HepG2 (cell line): ENCODE measurements around the gene SYCP2L. TPM values are rescaled to one million over a fixed set of nuclear protein-coding genes. Genes with fewer than 3 reads are reported as not detected.

Source experiments
- ARID5B ChIP-seq: IDR thresholded peaks from 2 replicates; pipeline ENCODE4 v1.4.0; 2020; ENCODE audit warnings: mild to moderate bottlenecking, missing genetic modification reagents
- EED ChIP-seq: sonication (generic); formaldehyde crosslinking; IDR thresholded peaks from 2 replicates; pipeline ENCODE4 v1.5.0; 2020; ENCODE audit warnings: mild to moderate bottlenecking, missing genetic modification reagents
- ELF4 ChIP-seq: sonication (generic); formaldehyde crosslinking; IDR thresholded peaks from 2 replicates; pipeline ENCODE4 v1.5.0; 2020; ENCODE audit warnings: missing genetic modification reagents, mild to moderate bottlenecking, moderate library complexity, borderline replicate concordance
- GABPB1 ChIP-seq: IDR thresholded peaks from 2 replicates; pipeline ENCODE4 v1.6.1; 2016; ENCODE audit warnings: mild to moderate bottlenecking, missing genetic modification reagents, moderate library complexity, missing compliant biosample characterization
- HNF4A ChIP-seq: sonication (generic); formaldehyde crosslinking; IDR thresholded peaks from 2 replicates; pipeline ENCODE4 v1.4.0; 2020; ENCODE audit warnings: missing genetic modification reagents
- HOXA5 ChIP-seq: sonication (generic); formaldehyde crosslinking; IDR thresholded peaks from 2 replicates; pipeline ENCODE4 v1.4.0; 2020; ENCODE audit warnings: missing genetic modification reagents
- MBNL3 ChIP-seq: fragments of 250-450 bp; sonication (Bioruptor Pico); conservative IDR thresholded peaks from 2 replicates; pipeline ENCODE4 v1.8.0; 2022; ENCODE audit warnings: mild to moderate bottlenecking, inconsistent platforms
- NCOA1 ChIP-seq: sonication (generic); formaldehyde crosslinking; IDR thresholded peaks from 2 replicates; pipeline ENCODE4 v1.9.0; 2021; ENCODE audit warnings: missing genetic modification reagents
- PHB2 ChIP-seq: fragments of 450-650 bp; IDR thresholded peaks from 2 replicates; pipeline ENCODE4 v1.6.1; 2018; ENCODE audit not compliant: partially characterized antibody
- PHF8 ChIP-seq: sonication (generic); formaldehyde crosslinking; IDR thresholded peaks from 2 replicates; pipeline ENCODE4 v1.5.0; 2020; ENCODE audit warnings: missing genetic modification reagents
- RAD51 ChIP-seq: fragments of 450-650 bp; IDR thresholded peaks from 2 replicates; pipeline ENCODE4 v1.6.1; 2016; ENCODE audit warnings: borderline replicate concordance
- RBAK ChIP-seq: sonication (generic); formaldehyde crosslinking; IDR thresholded peaks from 2 replicates; pipeline ENCODE4 v1.5.1; 2020; ENCODE audit warnings: mild to moderate bottlenecking, missing genetic modification reagents
- ZBTB25 ChIP-seq: IDR thresholded peaks from 2 replicates; pipeline ENCODE4 v1.6.1; 2018; ENCODE audit warnings: missing genetic modification reagents
- ZBTB37 ChIP-seq: sonication (generic); formaldehyde crosslinking; IDR thresholded peaks from 2 replicates; pipeline ENCODE4 v1.4.0; 2020; ENCODE audit warnings: mild to moderate bottlenecking, missing genetic modification reagents
- ZNF101 ChIP-seq: sonication (generic); formaldehyde crosslinking; IDR thresholded peaks from 2 replicates; pipeline ENCODE4 v1.4.0; 2020; ENCODE audit warnings: mild to moderate bottlenecking, low read depth, missing genetic modification reagents, borderline replicate concordance
- ZNF253 ChIP-seq: sonication (generic); formaldehyde crosslinking; IDR thresholded peaks from 2 replicates; pipeline ENCODE4 v1.8.0; 2022; ENCODE audit warnings: mild to moderate bottlenecking, missing genetic modification reagents, borderline replicate concordance
- ZNF501 ChIP-seq: sonication (generic); formaldehyde crosslinking; IDR thresholded peaks from 2 replicates; pipeline ENCODE4 v1.5.1; 2020; ENCODE audit warnings: mild to moderate bottlenecking, moderate library complexity, missing genetic modification reagents
- ZNF546 ChIP-seq: sonication (generic); formaldehyde crosslinking; conservative IDR thresholded peaks from 2 replicates; pipeline ENCODE4 v1.8.1; 2023; ENCODE audit warnings: mild to moderate bottlenecking, missing genetic modification reagents
- ZNF619 ChIP-seq: sonication (generic); formaldehyde crosslinking; IDR thresholded peaks from 2 replicates; pipeline ENCODE4 v1.4.0; 2020; ENCODE audit warnings: mild to moderate bottlenecking, missing genetic modification reagents
- ZNF800 ChIP-seq: sonication (generic); formaldehyde crosslinking; IDR thresholded peaks from 2 replicates; pipeline ENCODE4 v1.4.0; 2020; ENCODE audit warnings: missing genetic modification reagents
- ZSCAN9 ChIP-seq: IDR thresholded peaks from 2 replicates; pipeline ENCODE4 v1.6.1; 2016; ENCODE audit warnings: borderline replicate concordance
- polyA plus RNA-seq, 8 experiments: library from polyadenylated mRNA; depleted of rRNA in 3 of 8; stranded (reverse) in 7 of 8; unstranded in 1 of 8; fragments of >200 nt; fragmentation: Illumina TruSeq in 4 of 8; extraction: Trizol in 4 of 8; gene quantifications; 2 replicates each; pipeline versions ENCODE4 v1.2.1 to v1.2.3, GENCODE V29; 2011 to 2016; ENCODE audit warnings: low read depth in 4 of 8, missing spikeins in 1 of 8, mixed read lengths in 1 of 8; ENCODE audit not compliant: insufficient read depth in 1 of 8
- total RNA-seq, 5 experiments: library from RNA; depleted of rRNA; stranded (reverse); fragments of >200 nt; fragmentation: Illumina TruSeq; extraction: Trizol; gene quantifications; 2 replicates each; pipeline ENCODE4 v1.2.3, GENCODE V29; 2016; ENCODE audit warnings: low read depth in 1 of 5

The SYCP2L gene
- total and polyA plus RNA-seq, 2 of the 13 experiments (the other 11 are each of a cell fraction or from before 2014, with no cell fraction given): 0.22 to 0.54 TPM

- TF ChIP-seq ARID5B (CRISPR knock-in tag): peak; percentile 79
- TF ChIP-seq ZSCAN9 (CRISPR knock-in tag): peak; percentile 51; the same call in 1 of the 2 replicates
- TF ChIP-seq ZNF800: peak; percentile 58; the same call in 1 of the 2 replicates
- no peak for TF ChIP-seq GABPB1 (CRISPR knock-in tag)
- no peak for TF ChIP-seq HNF4A (CRISPR knock-in tag)
- no peak for TF ChIP-seq PHF8 (CRISPR knock-in tag)
- TF ChIP-seq RBAK: no peak
- TF ChIP-seq ZNF253: no peak
- TF ChIP-seq PHB2: no peak
- no peak for TF ChIP-seq HOXA5 (CRISPR knock-in tag)
- TF ChIP-seq MBNL3 (CRISPR knock-in tag): no peak
- TF ChIP-seq ZBTB37 (CRISPR knock-in tag): no peak
- no peak for TF ChIP-seq ZNF619 (CRISPR knock-in tag)
- no peak for TF ChIP-seq ZNF546 (CRISPR knock-in tag)
- TF ChIP-seq ZNF501: no peak
- TF ChIP-seq NCOA1: no peak
- no peak for TF ChIP-seq ZBTB25 (CRISPR knock-in tag)
- TF ChIP-seq RAD51: no peak
- no peak for TF ChIP-seq EED (CRISPR knock-in tag)
- no peak for TF ChIP-seq ZNF101 (CRISPR knock-in tag)
- TF ChIP-seq ELF4 (CRISPR knock-in tag): no peak
Measured at GRCh38 chr6:10951675-10952282, 64.9 kb downstream of the SYCP2L start (continued).
